Measurements from ENCODE around the gene SLC25A24. TPM values are rescaled to one million over a fixed set of nuclear protein-coding genes. Genes with fewer than 3 reads are reported as not detected.
"Not testable (repeated sequence)": the region's sequence is repeated elsewhere in the genome, so short reads cannot be mapped to it uniquely, and the experiment has no call there.

SLC25A24 gene
- total and polyA plus RNA-seq, 4 experiments from 2014 or later, result 17.3 to 23.1 (median 18.9) TPM

DNA sequence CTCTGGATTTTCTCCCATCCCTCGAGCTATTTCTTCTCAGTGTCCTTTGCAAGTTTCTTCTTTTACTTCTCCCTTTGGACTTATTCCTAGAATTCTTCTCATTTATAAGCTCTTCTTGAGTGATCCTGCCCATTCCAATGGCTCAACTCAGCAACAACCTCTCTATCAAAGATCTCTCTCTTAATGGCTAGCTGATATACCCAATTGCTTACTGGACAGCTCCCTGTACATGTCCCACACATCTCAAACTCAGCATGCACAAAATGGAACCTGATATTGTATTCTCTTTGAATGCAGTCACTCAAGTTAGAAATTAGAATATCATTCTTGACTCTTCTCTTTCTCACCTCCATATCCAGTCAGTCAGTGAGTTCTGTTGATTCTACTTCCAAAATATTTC is 48.6 kb downstream of the SLC25A24 start:
- peaks cover 5% of the 10 kb centered on the region for H3K36me3 ChIP-seq (ENCODE audit: insufficient read depth, low read length)
- POLR2A ChIA-PET (ENCODE audit: partially characterized antibody), result no interaction called here
- Mint-ChIP-seq H3K27me3 (no peaks in the 10 kb centered on the region), H3K4me1 (peaks cover 0 to 2% (median 0%) of the 10 kb centered on the region in 4 donors), H3K9me3 (peaks cover 0 to 6% (median 0%) of the 10 kb centered on the region in 8 donors), H3K36me3 (peaks cover 11 to 47% of the 10 kb centered on the region in 2 donors), H3K4me3 (no peak overlapping the region), H3K27ac (no peak overlapping the region)
- no peak overlapping the region for H3K4me3 ChIP-seq (ENCODE audit: low read length in 2 of 2)
- intact Hi-C loops (cut with micrococcal nuclease), result no loop called here
- no peaks in the 10 kb centered on the region for H3K4me1 ChIP-seq (ENCODE audit: insufficient read depth, low read length)
- CTCF ChIA-PET (ENCODE audit: partially characterized antibody), result interaction anchor here (0.8 to 2.0 kb wide), 2 partner anchors 26 to 369 kb away, joined by 3 to 5 read pairs; no protein-coding TSS in a partner anchor
- H3K27ac ChIP-seq (ENCODE audit: low read depth, low read length), result no peak overlapping the region
- H3K27me3 ChIP-seq (ENCODE audit: insufficient read depth, low read length), result no peaks in the 10 kb centered on the region
- no peak for DNase-seq
- no peaks in the 10 kb centered on the region for H3K9me3 ChIP-seq (ENCODE audit: control insufficient read depth in 1 of 2, low read length in 2 of 2)

- Histone ChIP-seq H3K9me3 (ENCODE audit: control insufficient read depth in 1 of 2, low read length in 2 of 2) (no peaks in the 10 kb centered on the region), H3K27me3 (ENCODE audit: insufficient read depth, low read length) (no peaks in the 10 kb centered on the region), H3K4me1 (ENCODE audit: insufficient read depth, low read length) (no peaks in the 10 kb centered on the region), H3K4me3 (ENCODE audit: low read length in 2 of 2) (no peak overlapping the region), H3K27ac (ENCODE audit: low read depth, low read length) (no peak overlapping the region), H3K36me3 (ENCODE audit: insufficient read depth, low read length) (peaks cover 5% of the 10 kb centered on the region)
- intact Hi-C loops (cut with micrococcal nuclease), result no loop called here
- Mint-ChIP-seq H3K36me3 (peaks cover 12 to 46% of the 10 kb centered on the region in 2 donors), H3K27ac (no peak overlapping the region), H3K4me1 (peaks cover 0 to 2% (median 0%) of the 10 kb centered on the region in 4 donors), H3K27me3 (no peaks in the 10 kb centered on the region), H3K4me3 (no peak overlapping the region), H3K9me3 (peaks cover 0 to 7% (median 5%) of the 10 kb centered on the region in 8 donors)
- ChIA-PET POLR2A (ENCODE audit: partially characterized antibody) (no interaction called here), CTCF (ENCODE audit: partially characterized antibody) (no interaction called here)
- no peak for DNase-seq
Observed at GRCh38 chr1:108149796-108150467, 50.2 kb downstream of the SLC25A24 start.

DNA sequence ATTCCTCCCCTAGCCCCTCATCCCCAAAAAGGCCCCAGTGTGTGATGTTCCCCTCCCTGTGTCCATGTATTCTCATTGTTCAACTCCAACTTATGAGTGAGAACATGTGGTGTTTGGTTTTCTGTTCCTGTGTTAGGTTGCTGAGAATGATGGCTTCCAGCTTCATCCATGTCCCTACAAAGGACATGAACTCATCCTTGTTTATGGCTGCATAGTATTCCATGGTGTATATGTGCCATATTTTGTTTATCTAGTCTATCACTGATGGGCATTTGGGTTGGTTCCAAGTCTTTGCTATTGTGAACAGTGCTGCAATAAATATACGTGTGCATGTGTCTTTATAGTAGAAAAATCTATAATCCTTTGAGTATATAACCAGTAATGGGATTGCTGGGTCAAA is 55.6 kb downstream of the SLC25A24 start:
- intact Hi-C loops (cut with micrococcal nuclease); H3K4me1 ChIP-seq (ENCODE audit: insufficient read depth, low read length); H3K9me3 ChIP-seq (ENCODE audit: control insufficient read depth in 1 of 2, low read length in 2 of 2); H3K4me3 Mint-ChIP-seq; H3K36me3 ChIP-seq (ENCODE audit: insufficient read depth, low read length); CTCF ChIA-PET (ENCODE audit: partially characterized antibody); H3K4me1 Mint-ChIP-seq; H3K4me3 ChIP-seq (ENCODE audit: low read length in 2 of 2); H3K27me3 ChIP-seq (ENCODE audit: insufficient read depth, low read length); H3K27ac ChIP-seq (ENCODE audit: low read depth, low read length); POLR2A ChIA-PET (ENCODE audit: partially characterized antibody); H3K27ac Mint-ChIP-seq; H3K27me3 Mint-ChIP-seq; H3K9me3 Mint-ChIP-seq; DNase-seq: not testable (repeated sequence)
- peaks cover 36 to 69% of the 10 kb centered on the region in 2 donors for H3K36me3 Mint-ChIP-seq

DNA sequence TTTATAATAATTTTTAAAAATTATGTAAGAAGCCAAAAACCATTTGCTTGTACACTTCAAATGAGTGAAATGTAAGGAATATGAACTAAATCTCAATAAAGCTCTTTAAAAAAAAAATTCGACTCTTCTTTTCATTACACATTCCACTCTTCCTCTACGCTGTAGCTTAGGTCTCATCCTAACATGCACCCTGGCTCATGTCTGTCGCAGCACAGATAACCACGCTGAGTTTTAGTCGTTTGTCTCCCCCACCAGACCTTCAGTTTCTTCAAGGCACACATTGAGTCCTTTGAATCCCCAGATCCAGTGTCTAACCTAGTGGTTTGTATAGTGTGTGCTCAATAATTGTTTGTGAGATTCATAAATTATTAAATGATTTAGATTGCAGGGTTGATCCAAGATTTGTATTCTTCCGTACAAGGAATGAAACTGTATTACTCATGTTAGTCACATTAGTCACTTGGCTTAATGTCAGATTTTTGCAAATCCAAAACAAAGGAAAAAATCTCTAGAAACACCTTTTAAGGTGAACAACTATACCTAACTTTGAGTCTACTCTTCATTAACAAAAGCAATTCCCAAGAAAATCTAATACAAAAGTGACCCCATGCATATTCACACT is 57.3 kb downstream of the SLC25A24 start:
- no peak overlapping the region for H3K27ac Mint-ChIP-seq
- ChIA-PET POLR2A (ENCODE audit: partially characterized antibody) (interaction anchor here (1.0 kb wide), 1 partner anchor 356 kb away, joined by 3 read pairs; no protein-coding TSS in a partner anchor), CTCF (ENCODE audit: partially characterized antibody) (no interaction called here)
- no peaks in the 10 kb centered on the region for H3K27me3 ChIP-seq (ENCODE audit: insufficient read depth, low read length)
- DNase-seq, result no peak
- H3K36me3 ChIP-seq (ENCODE audit: insufficient read depth, low read length), result peaks cover 11% of the 10 kb centered on the region
- no peaks in the 10 kb centered on the region for H3K27me3 Mint-ChIP-seq
- no peak overlapping the region for H3K4me3 ChIP-seq (ENCODE audit: low read length in 2 of 2)
- intact Hi-C loops (cut with micrococcal nuclease), result no loop called here
- peaks cover 50 to 67% of the 10 kb centered on the region in 2 donors for H3K36me3 Mint-ChIP-seq
- no peaks in the 10 kb centered on the region for H3K9me3 ChIP-seq (ENCODE audit: control insufficient read depth in 1 of 2, low read length in 2 of 2)
- H3K4me3 Mint-ChIP-seq, result no peak overlapping the region
- no peaks in the 10 kb centered on the region for H3K4me1 ChIP-seq (ENCODE audit: insufficient read depth, low read length)
- H3K4me1 Mint-ChIP-seq, result peaks cover 0 to 1% (median 0%) of the 10 kb centered on the region in 4 donors
- peaks cover 0 to 9% (median 5%) of the 10 kb centered on the region in 8 donors for H3K9me3 Mint-ChIP-seq
- H3K27ac ChIP-seq (ENCODE audit: low read depth, low read length), result no peak overlapping the region

DNA sequence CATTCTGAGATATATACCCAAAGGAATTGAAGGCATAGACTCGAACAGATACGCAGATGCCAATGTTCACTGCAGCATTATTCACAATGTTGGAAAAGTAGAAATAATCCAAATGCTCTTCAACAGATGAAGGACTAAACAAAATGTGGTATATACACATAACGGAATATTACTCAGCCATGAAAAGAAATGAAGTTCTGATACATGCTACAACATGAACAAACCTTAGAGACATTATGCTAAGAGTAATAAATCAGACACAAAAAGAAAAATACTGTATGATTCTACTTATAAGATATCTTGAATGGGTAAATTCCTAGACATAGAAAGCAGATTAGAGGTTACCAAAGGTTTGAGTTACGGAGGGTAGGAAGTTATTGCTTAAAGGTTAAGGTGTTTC is 57.9 kb downstream of the SLC25A24 start:
- Histone ChIP-seq H3K4me3 (ENCODE audit: low read length in 2 of 2) (no peak overlapping the region), H3K36me3 (ENCODE audit: insufficient read depth, low read length) (peaks cover 11% of the 10 kb centered on the region), H3K27me3 (ENCODE audit: insufficient read depth, low read length) (no peaks in the 10 kb centered on the region), H3K4me1 (ENCODE audit: insufficient read depth, low read length) (no peaks in the 10 kb centered on the region), H3K9me3 (ENCODE audit: control insufficient read depth in 1 of 2, low read length in 2 of 2) (no peaks in the 10 kb centered on the region), H3K27ac (ENCODE audit: low read depth, low read length) (no peak overlapping the region)
- CTCF ChIA-PET (ENCODE audit: partially characterized antibody), result no interaction called here
- no peak for DNase-seq
- POLR2A ChIA-PET (ENCODE audit: partially characterized antibody), result interaction anchor here (1.0 kb wide), 1 partner anchor 356 kb away, joined by 3 read pairs; no protein-coding TSS in a partner anchor
- Mint-ChIP-seq H3K27me3 (no peaks in the 10 kb centered on the region), H3K4me3 (no peak overlapping the region), H3K9me3 (peaks cover 0 to 7% (median 5%) of the 10 kb centered on the region in 8 donors), H3K36me3 (peaks cover 56 to 63% of the 10 kb centered on the region in 2 donors), H3K27ac (no peak overlapping the region), H3K4me1 (peaks cover 0 to 1% (median 0%) of the 10 kb centered on the region in 4 donors)
- intact Hi-C loops (cut with micrococcal nuclease), result no loop called here

DNA sequence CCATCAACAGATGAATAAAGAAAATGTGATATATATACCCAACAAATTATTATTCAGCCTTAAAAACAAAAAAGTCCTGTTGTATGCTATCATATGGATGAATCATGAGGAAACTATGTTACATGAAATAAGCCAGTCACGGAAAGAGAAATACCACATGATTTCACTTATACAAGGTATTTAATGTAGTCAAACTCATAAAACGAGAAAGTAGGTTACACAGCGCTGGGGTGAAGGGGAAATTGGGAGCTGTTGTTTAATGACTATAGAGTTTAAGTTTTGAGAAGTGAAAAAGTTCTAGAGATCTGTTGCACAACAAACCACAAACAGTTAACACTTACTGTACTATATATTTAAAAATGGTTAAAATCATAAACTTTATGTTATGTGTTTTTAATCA is 58.5 kb downstream of the SLC25A24 start:
- no peak for DNase-seq

DNA sequence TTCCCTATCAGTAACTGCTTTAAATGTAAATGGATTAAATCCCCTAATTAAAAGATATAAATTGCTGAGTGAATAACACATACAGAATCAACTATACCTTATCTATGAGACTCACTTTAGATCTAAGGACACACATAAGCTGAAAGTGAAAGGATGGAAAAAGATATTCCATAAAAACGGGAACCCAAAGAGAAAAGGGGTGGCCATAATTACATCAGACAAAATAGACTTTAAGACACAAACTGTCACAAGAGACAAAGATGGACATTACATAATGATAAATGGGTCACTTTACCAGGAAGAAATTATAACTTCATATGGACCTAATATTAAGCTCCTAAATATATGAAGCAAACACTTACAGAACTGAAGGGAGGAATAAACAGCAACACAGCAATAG is 59.2 kb downstream of the SLC25A24 start:
- H3K27me3 ChIP-seq (ENCODE audit: insufficient read depth, low read length), result no peaks in the 10 kb centered on the region
- H3K27me3 Mint-ChIP-seq, result no peaks in the 10 kb centered on the region
- H3K36me3 Mint-ChIP-seq, result peaks cover 54 to 68% of the 10 kb centered on the region in 2 donors
- no peaks in the 10 kb centered on the region for H3K9me3 ChIP-seq (ENCODE audit: control insufficient read depth in 1 of 2, low read length in 2 of 2)
- H3K27ac Mint-ChIP-seq, result peak overlapping the region in 1 of 7 donors; percentile 2
- H3K4me3 Mint-ChIP-seq, result no peak overlapping the region
- DNase-seq, result no peak
- peaks cover 0 to 4% (median 1%) of the 10 kb centered on the region in 8 donors for H3K9me3 Mint-ChIP-seq
- no peaks in the 10 kb centered on the region for H3K4me1 ChIP-seq (ENCODE audit: insufficient read depth, low read length)
- POLR2A ChIA-PET (ENCODE audit: partially characterized antibody), result no interaction called here
- no peak overlapping the region for H3K27ac ChIP-seq (ENCODE audit: low read depth, low read length)
- intact Hi-C loops (cut with micrococcal nuclease), result no loop called here
- CTCF ChIA-PET (ENCODE audit: partially characterized antibody), result interaction anchor here (1.0 to 1.2 kb wide), 2 partner anchors 12 to 15 kb away, joined by 3 read pairs; no protein-coding TSS in a partner anchor
- H3K36me3 ChIP-seq (ENCODE audit: insufficient read depth, low read length), result peaks cover 11% of the 10 kb centered on the region
- H3K4me3 ChIP-seq (ENCODE audit: low read length in 2 of 2), result no peak overlapping the region
- H3K4me1 Mint-ChIP-seq, result peaks cover 0 to 1% (median 0%) of the 10 kb centered on the region in 4 donors

More for the DNA sequence above, 58.5 kb downstream of the SLC25A24 start:
- Mint-ChIP-seq H3K9me3 (peaks cover 0 to 7% (median 2%) of the 10 kb centered on the region in 8 donors), H3K4me3 (no peak overlapping the region), H3K36me3 (peaks cover 60 to 61% of the 10 kb centered on the region in 2 donors), H3K4me1 (peaks cover 0 to 1% (median 0%) of the 10 kb centered on the region in 4 donors), H3K27me3 (no peaks in the 10 kb centered on the region), H3K27ac (no peak overlapping the region)
- Histone ChIP-seq H3K27me3 (ENCODE audit: insufficient read depth, low read length) (no peaks in the 10 kb centered on the region), H3K27ac (ENCODE audit: low read depth, low read length) (no peak overlapping the region), H3K9me3 (ENCODE audit: control insufficient read depth in 1 of 2, low read length in 2 of 2) (no peaks in the 10 kb centered on the region), H3K4me1 (ENCODE audit: insufficient read depth, low read length) (no peaks in the 10 kb centered on the region), H3K36me3 (ENCODE audit: insufficient read depth, low read length) (peaks cover 11% of the 10 kb centered on the region), H3K4me3 (ENCODE audit: low read length in 2 of 2) (no peak overlapping the region)
- ChIA-PET POLR2A (ENCODE audit: partially characterized antibody) (no interaction called here), CTCF (ENCODE audit: partially characterized antibody) (no interaction called here)
- intact Hi-C loops (cut with micrococcal nuclease), result no loop called here

Measured in CD4-positive, alpha-beta memory T cell (primary cell).